Measurements from ENCODE around the gene MYO7B. TPM values are rescaled to one million over a fixed set of nuclear protein-coding genes. Genes with fewer than 3 reads are reported as not detected.

MYO7B gene
- total and polyA plus RNA-seq, 2 experiments from 2014 or later = 17.6 to 20.1 TPM

DNA sequence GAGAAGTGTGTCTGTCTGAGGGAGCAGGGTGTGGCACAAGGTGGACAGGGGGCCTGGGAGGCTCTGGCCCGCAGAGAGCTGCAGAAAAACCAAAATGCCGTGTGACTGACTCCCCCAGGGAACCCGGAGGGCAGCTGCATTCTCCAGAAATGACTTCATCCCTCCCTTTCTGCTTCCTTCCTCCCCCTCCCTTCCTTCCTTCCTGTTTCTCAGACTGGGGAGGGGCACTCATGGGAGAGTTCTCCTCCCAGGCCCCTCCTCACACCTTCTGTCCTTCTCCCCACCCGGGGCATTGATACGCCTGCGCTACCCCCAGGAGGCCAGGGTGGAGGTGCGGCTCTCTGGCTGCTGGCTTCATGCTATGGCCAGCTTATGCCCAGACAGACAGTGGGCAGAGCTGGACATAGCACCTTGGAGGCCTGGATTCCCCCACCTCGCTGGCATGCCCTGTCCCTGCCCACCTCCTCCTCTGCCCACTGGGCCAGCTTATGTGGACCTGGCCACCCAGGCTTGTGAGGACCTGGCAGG lies 102.3 kb downstream of the MYO7B start:
- Histone ChIP-seq H3K9me2 (replicated peaks; ENCODE audit: insufficient read depth) (no peaks in the 10 kb centered on the region), H3K4me1 (ENCODE audit: insufficient read depth) (peaks cover 10% of the 10 kb centered on the region), H3K4me3 (no peak overlapping the region), H3K9me3 (ENCODE audit: low read depth) (no peaks in the 10 kb centered on the region), H3K27me3 (no peaks in the 10 kb centered on the region), H3K36me3 (replicated peaks; ENCODE audit: insufficient read depth, low read depth) (no peaks in the 10 kb centered on the region), H3K27ac (peak overlapping the region; percentile 53), H3K4me2 (no peak overlapping the region), H3K79me2 (no peaks in the 10 kb centered on the region), H4K20me1 (ENCODE audit: insufficient read depth, poor library complexity, severe bottlenecking) (no peaks in the 10 kb centered on the region), H2AFZ (no peak overlapping the region)
- no peak for TF ChIP-seq EZH2 (IDR thresholded peaks at IDR 0.05; ENCODE audit: borderline replicate concordance)
- TF ChIP-seq EZH2phosphoT487 (IDR thresholded peaks at IDR 0.05; ENCODE audit: low read depth, severe bottlenecking, unreplicated experiment) = no peak
- WGBS (ENCODE audit: low lambda C conversion rate, missing lambda C conversion rate) = 38% methylated on average over 8 of the region's 8 CpGs
- peak; percentile 58 for DNase-seq (ENCODE audit: low spot score)

DNA sequence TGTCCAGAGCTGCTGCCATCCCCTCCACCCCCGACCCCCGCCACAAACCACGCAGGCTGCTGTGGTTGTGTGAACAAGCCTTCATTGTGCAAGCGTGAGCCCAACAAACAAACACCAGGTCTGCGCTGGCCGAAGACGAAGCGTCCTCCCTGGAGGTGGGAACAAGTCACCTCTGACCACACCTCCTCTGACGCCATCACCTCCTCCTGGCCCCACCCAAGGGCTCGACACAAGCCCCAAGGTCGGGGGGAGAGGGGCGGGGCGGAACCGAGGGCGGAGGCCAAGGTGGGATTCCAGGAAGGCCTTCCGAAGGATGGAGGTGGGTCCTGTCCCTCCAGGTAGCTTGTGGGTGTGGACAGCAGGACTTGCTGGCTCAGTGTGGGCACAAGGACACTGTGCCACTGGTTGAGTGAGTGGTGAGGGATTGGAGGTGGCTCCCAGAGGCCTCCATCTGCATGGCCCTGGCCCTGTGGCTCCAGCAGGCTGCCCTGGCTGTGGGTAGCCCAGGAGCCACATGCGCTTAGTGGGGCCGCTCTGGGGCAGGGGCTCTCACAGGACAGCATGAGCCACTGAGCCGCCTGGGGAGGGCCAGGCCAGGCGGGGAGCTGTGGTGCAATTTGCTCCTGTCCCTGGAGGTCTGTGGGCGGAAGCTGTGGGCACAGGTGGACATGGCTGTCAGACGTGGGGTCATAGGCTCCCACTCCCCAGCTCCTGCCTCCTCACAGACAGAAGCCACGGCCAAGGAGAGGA lies 103.1 kb downstream of the MYO7B start:
- Histone ChIP-seq H3K36me3 (replicated peaks; ENCODE audit: insufficient read depth, low read depth) (no peaks in the 10 kb centered on the region), H3K4me2 (no peak overlapping the region), H2AFZ (no peak overlapping the region), H3K27me3 (no peaks in the 10 kb centered on the region), H3K4me1 (ENCODE audit: insufficient read depth) (peaks cover 10% of the 10 kb centered on the region), H3K4me3 (no peak overlapping the region), H3K79me2 (no peaks in the 10 kb centered on the region), H3K9me3 (ENCODE audit: low read depth) (no peaks in the 10 kb centered on the region), H4K20me1 (ENCODE audit: insufficient read depth, poor library complexity, severe bottlenecking) (no peaks in the 10 kb centered on the region), H3K27ac (peak overlapping the region; percentile 30), H3K9me2 (replicated peaks; ENCODE audit: insufficient read depth) (no peaks in the 10 kb centered on the region)
- TF ChIP-seq, protein P1, sequence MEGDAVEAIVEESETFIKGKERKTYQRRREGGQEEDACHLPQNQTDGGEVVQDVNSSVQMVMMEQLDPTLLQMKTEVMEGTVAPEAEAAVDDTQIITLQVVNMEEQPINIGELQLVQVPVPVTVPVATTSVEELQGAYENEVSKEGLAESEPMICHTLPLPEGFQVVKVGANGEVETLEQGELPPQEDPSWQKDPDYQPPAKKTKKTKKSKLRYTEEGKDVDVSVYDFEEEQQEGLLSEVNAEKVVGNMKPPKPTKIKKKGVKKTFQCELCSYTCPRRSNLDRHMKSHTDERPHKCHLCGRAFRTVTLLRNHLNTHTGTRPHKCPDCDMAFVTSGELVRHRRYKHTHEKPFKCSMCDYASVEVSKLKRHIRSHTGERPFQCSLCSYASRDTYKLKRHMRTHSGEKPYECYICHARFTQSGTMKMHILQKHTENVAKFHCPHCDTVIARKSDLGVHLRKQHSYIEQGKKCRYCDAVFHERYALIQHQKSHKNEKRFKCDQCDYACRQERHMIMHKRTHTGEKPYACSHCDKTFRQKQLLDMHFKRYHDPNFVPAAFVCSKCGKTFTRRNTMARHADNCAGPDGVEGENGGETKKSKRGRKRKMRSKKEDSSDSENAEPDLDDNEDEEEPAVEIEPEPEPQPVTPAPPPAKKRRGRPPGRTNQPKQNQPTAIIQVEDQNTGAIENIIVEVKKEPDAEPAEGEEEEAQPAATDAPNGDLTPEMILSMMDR (IDR thresholded peaks at IDR 0.05; ENCODE audit: poor library complexity) = no peak
- TF ChIP-seq EZH2 (IDR thresholded peaks at IDR 0.05; ENCODE audit: borderline replicate concordance) (no peak), EZH2phosphoT487 (IDR thresholded peaks at IDR 0.05; ENCODE audit: low read depth, severe bottlenecking, unreplicated experiment) (no peak)
- peak; percentile 54 for DNase-seq (ENCODE audit: low spot score)
- 78% methylated on average over 17 of the region's 23 CpGs for WGBS (ENCODE audit: low lambda C conversion rate, missing lambda C conversion rate)

DNA sequence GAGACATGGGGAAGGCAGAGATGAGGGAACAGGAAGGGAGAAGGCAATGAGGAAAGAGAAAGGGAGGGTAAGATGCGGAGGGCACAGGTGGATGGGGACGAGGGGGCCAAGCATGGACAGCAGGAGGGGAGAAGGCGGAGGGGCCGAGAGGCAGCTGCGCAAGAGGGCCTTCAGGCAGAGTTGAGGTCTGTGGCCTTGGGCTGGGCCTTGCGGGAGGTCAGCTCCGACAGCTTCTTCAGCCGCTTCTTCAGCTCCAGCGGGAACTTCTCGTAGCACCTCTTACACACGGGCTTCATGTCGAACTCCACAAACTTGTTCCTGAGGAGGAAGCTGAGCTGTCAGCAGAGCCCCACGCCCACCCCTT lies 103.6 kb downstream of the MYO7B start:
- no peaks in the 10 kb centered on the region for H3K27me3 ChIP-seq
- no peak overlapping the region for H2AFZ ChIP-seq
- H3K9me2 ChIP-seq (replicated peaks; ENCODE audit: insufficient read depth) = no peaks in the 10 kb centered on the region
- 96% methylated on average over 11 of the region's 13 CpGs for WGBS (ENCODE audit: low lambda C conversion rate, missing lambda C conversion rate)
- no peak overlapping the region for H3K4me3 ChIP-seq
- H3K79me2 ChIP-seq = no peaks in the 10 kb centered on the region
- H3K27ac ChIP-seq = peak overlapping the region; percentile 30
- no peak for DNase-seq (ENCODE audit: low spot score)
- H3K36me3 ChIP-seq (replicated peaks; ENCODE audit: insufficient read depth, low read depth) = no peaks in the 10 kb centered on the region
- TF ChIP-seq EZH2 (IDR thresholded peaks at IDR 0.05; ENCODE audit: borderline replicate concordance) = no peak
- no peak for TF ChIP-seq EZH2phosphoT487 (IDR thresholded peaks at IDR 0.05; ENCODE audit: low read depth, severe bottlenecking, unreplicated experiment)
- TF ChIP-seq, protein P1 (IDR thresholded peaks at IDR 0.05; ENCODE audit: poor library complexity) = no peak
- H3K4me2 ChIP-seq = no peak overlapping the region
- peaks cover 10% of the 10 kb centered on the region for H3K4me1 ChIP-seq (ENCODE audit: insufficient read depth)
- no peaks in the 10 kb centered on the region for H3K9me3 ChIP-seq (ENCODE audit: low read depth)
- no peaks in the 10 kb centered on the region for H4K20me1 ChIP-seq (ENCODE audit: insufficient read depth, poor library complexity, severe bottlenecking)

All from hepatocyte (in vitro differentiated cells).